PC-3 (cell line): ENCODE data around the gene HECTD1. TPM values are rescaled to one million over a fixed set of nuclear protein-coding genes. Genes with fewer than 3 reads are reported as not detected.
"Not testable (repeated sequence)": the region's sequence is repeated elsewhere in the genome, so short reads cannot be mapped to it uniquely, and the experiment has no call there.

Experiments used
- ATAC-seq: fragments of 200-7000 bp; cut with Tn5 transposase; 2 replicates; pipeline ENCODE4 v1.9.1; 2020; ENCODE audit warnings: mild to moderate bottlenecking, moderate library complexity
- BruUV-seq: library from RNA; stranded (reverse); fragments of 400-500 nt; replicated peaks from 2 replicates; lab custom pipeline; 2021; lab: Mats Ljungman, UMichigan
- CTCF ChIA-PET: fragments of 300-600 bp; sonication (Branson Sonifier 250); formaldehyde crosslinking; loops from one replicate; lab custom pipeline; 2022; ENCODE audit warnings: antibody characterized with exemption; lab: Charles Lee
- POLR2A ChIA-PET: fragments of 300-600 bp; sonication (Branson Sonifier 250); formaldehyde crosslinking; loops from one replicate; lab custom pipeline; 2022; ENCODE audit warnings: antibody characterized with exemption; ENCODE audit not compliant: unreplicated experiment; lab: Charles Lee
- DNase-seq: peaks from one replicate; pipeline ENCODE4 v3.0.0-alpha.2; 2015
- H2AFZ ChIP-seq: fragments of 300-600 bp; sonication (generic); 2 replicates; pipeline ENCODE4 v1.6.0; 2016; ENCODE audit warnings: antibody characterized with exemption, low read length
- H3F3A ChIP-seq: fragments of 300-600 bp; sonication (generic); one replicate; pipeline ENCODE4 v1.6.0; 2017; ENCODE audit warnings: antibody characterized with exemption, low read length, control low read depth, mild to moderate bottlenecking; ENCODE audit not compliant: unreplicated experiment
- H3K27ac ChIP-seq: fragments of 300-600 bp; sonication (generic); 2 replicates; pipeline ENCODE4 v1.5.1; 2016; ENCODE audit warnings: mild to moderate bottlenecking, low read length
- H3K27me3 ChIP-seq: fragments of 300-600 bp; sonication (generic); 2 replicates; pipeline ENCODE4 v1.6.1; 2016; ENCODE audit warnings: low read length, mixed read lengths
- H3K36me3 ChIP-seq: fragments of 300-600 bp; sonication (generic); 2 replicates; pipeline ENCODE4 v1.6.1; 2016; ENCODE audit warnings: low read depth, mixed run types, low read length, mixed read lengths
- H3K4me1 ChIP-seq: fragments of 300-600 bp; sonication (generic); 2 replicates; pipeline ENCODE4 v1.5.1; 2016; ENCODE audit warnings: low read length; ENCODE audit not compliant: insufficient read depth
- H3K4me2 ChIP-seq: fragments of 300-600 bp; sonication (generic); 2 replicates; pipeline ENCODE4 v1.6.0; 2016; ENCODE audit warnings: low read length
- H3K4me3 ChIP-seq: fragments of 300-600 bp; sonication (generic); 2 replicates; pipeline ENCODE4 v1.5.1; 2016; ENCODE audit warnings: mild to moderate bottlenecking, low read length, mixed read lengths
- H3K79me2 ChIP-seq: fragments of 300-600 bp; sonication (generic); 2 replicates; pipeline ENCODE4 v1.6.1; 2017; ENCODE audit warnings: low read length, mixed read lengths
- H3K9ac ChIP-seq: fragments of 300-600 bp; sonication (generic); 2 replicates; pipeline ENCODE4 v1.6.0; 2016; ENCODE audit warnings: mild to moderate bottlenecking, low read length
- H3K9me2 ChIP-seq: fragments of 300-600 bp; sonication (generic); replicated peaks from 2 replicates; pipeline ENCODE4 v1.6.1; 2016; ENCODE audit warnings: mixed run types, low read length, mixed read lengths
- H3K9me3 ChIP-seq: fragments of 300-600 bp; sonication (generic); 2 replicates; pipeline ENCODE4 v1.6.1; 2016; ENCODE audit warnings: low read length, mixed read lengths
- H4K20me1 ChIP-seq: fragments of 300-600 bp; sonication (generic); 2 replicates; pipeline ENCODE4 v1.6.1; 2016; ENCODE audit warnings: low read length, mixed read lengths
- EZH2 ChIP-seq: fragments of 300-600 bp; sonication (generic); IDR thresholded peaks from one replicate; pipeline ENCODE4 v1.6.1; 2017; ENCODE audit warnings: antibody characterized with exemption, mild to moderate bottlenecking, low read length; ENCODE audit not compliant: unreplicated experiment
- EZH2phosphoT487 ChIP-seq: fragments of 300-600 bp; sonication (generic); IDR thresholded peaks from 2 replicates; pipeline ENCODE4 v1.6.1; 2018; ENCODE audit warnings: mild to moderate bottlenecking, antibody characterized with exemption, low read length, borderline replicate concordance
- intact Hi-C: fragments of 100-400 bp; cut with micrococcal nuclease; formaldehyde crosslinking; loops from 2 replicates; pipeline ENCODE4 v1.9.0; 2023
- total RNA-seq: library from RNA; depleted of rRNA; stranded (reverse); fragments of >200 nt; gene quantifications from 2 replicates; pipeline ENCODE4 v1.2.3, GENCODE V29; 2014
- TF ChIP-seq, protein P1 (sequence below): fragments of 300-600 bp; sonication (generic); conservative IDR thresholded peaks from 2 replicates; pipeline ENCODE4 v1.5.1; 2017; ENCODE audit warnings: antibody characterized with exemption, low read depth, mild to moderate bottlenecking, low read length

Gene HECTD1
- total RNA-seq, 1 experiment from 2014 or later = 152 TPM

DNA sequence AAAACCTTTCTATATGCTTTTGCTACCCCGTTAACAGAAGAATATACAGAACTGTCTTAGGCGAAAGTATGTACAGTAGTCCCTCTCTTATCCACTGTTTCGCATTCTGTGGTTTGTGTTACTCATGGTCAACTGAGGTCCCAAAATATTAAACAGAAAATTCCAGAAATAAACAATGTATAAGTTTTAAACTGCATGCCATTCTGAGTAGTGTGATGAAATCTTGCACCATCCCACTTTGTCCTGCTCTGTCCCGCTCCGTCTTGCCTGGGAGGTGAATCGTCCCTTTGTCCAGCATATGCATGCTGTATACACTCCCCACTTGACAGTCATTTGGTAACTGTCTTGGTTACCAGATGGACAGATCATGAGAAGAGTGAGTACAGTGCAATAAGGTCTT, 111.3 kb downstream of the HECTD1 start:
- Histone ChIP-seq H3K9ac (no peak overlapping the region), H3K4me1 (peaks cover 7% of the 10 kb centered on the region), H3K27me3 (no peaks in the 10 kb centered on the region), H3F3A (no peaks in the 10 kb centered on the region), H3K27ac (no peak overlapping the region), H3K36me3 (peaks cover 30% of the 10 kb centered on the region), H3K9me3 (no peaks in the 10 kb centered on the region), H3K79me2 (no peaks in the 10 kb centered on the region), H3K4me2 (no peak overlapping the region), H3K4me3 (no peak overlapping the region), H3K9me2 (no peaks in the 10 kb centered on the region), H4K20me1 (no peaks in the 10 kb centered on the region), H2AFZ (no peak overlapping the region)
- ChIA-PET CTCF (no interaction called here), POLR2A (no interaction called here)
- TF ChIP-seq EZH2phosphoT487 = no peak
- TF ChIP-seq EZH2 = no peak
- TF ChIP-seq, protein P1, sequence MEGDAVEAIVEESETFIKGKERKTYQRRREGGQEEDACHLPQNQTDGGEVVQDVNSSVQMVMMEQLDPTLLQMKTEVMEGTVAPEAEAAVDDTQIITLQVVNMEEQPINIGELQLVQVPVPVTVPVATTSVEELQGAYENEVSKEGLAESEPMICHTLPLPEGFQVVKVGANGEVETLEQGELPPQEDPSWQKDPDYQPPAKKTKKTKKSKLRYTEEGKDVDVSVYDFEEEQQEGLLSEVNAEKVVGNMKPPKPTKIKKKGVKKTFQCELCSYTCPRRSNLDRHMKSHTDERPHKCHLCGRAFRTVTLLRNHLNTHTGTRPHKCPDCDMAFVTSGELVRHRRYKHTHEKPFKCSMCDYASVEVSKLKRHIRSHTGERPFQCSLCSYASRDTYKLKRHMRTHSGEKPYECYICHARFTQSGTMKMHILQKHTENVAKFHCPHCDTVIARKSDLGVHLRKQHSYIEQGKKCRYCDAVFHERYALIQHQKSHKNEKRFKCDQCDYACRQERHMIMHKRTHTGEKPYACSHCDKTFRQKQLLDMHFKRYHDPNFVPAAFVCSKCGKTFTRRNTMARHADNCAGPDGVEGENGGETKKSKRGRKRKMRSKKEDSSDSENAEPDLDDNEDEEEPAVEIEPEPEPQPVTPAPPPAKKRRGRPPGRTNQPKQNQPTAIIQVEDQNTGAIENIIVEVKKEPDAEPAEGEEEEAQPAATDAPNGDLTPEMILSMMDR = no peak
- intact Hi-C loops = no loop called here
- ATAC-seq = 0 out of 2 replicates have a peak, but pooled peaks have one; percentile 6
- BruUV-seq = no TSS peak
- no peak for DNase-seq

DNA sequence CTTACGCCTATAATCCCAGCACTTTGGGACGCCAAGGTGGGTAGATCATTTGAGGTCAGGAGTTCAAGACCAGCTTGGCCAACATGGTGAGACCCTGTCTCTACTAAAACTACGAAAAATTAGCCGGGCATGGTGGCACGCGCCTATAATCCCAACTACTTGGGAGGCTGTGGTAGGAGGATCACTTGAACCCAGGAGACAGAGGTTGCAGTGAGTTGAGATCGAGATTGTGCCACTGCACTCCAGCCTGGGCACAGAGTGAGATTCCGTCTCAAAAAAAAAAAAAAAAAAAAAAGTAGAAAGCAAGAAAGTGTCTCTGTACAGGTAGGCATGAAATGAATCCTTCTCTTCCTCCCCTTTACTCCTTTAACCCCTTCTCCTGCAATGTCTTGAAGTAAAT, 111.8 kb downstream of the HECTD1 start:
- CTCF ChIA-PET, ATAC-seq, BruUV-seq, H3K79me2 ChIP-seq, H3F3A ChIP-seq, intact Hi-C loops, H3K4me2 ChIP-seq, H3K27me3 ChIP-seq, H4K20me1 ChIP-seq, H3K9me3 ChIP-seq, H2AFZ ChIP-seq, POLR2A ChIA-PET, H3K9me2 ChIP-seq, H3K9ac ChIP-seq, H3K27ac ChIP-seq, DNase-seq, H3K4me3 ChIP-seq: not testable (repeated sequence)
- peaks cover 26% of the 10 kb centered on the region for H3K36me3 ChIP-seq
- H3K4me1 ChIP-seq = peaks cover 11% of the 10 kb centered on the region

DNA sequence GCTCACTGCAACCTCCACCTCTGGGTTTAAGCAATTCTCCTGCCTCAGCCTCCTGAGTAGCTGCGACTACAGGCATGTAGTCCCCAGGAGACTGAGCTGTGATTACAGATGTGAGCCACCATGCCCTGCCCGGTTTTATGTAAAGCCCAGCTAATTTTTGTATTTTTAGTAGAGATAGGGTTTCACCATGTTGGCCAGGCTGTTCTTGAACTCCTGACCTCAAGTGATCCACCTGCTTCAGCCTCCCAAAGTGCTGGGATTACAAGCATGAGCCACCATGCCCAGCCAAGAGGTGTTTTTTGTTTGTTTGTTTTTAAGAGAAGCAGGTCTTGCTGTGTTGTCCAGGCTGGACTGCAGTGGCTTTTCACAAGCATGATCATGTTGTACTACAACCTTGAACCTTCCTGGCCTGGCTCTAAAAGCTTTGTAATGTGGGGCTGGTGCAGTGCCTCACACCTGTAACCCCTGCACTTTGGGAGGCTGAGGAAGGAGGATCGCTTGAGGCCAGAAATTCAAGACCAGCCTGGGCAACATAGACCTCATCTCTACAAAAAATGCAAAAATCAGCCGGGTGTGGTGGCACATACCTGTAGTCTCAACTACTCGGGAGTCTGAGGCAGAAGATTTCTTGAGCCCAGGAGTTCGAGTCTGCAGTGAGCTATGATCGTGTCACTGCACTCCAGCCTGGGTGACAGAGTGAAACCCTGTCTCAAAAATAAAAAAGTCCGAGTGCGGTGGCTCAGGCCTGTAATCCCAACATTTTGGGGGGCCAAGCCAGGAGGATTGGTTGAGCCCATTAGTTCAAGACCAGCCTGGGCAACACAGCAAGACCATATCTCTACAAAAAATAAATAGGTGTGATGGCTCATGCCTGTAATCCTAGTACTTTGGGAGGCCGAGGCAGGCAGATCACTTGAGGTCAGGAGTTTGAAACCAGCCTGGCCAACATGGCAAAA, 113.4 kb downstream of the HECTD1 start:
- H2AFZ ChIP-seq, DNase-seq, H3K27me3 ChIP-seq, H3F3A ChIP-seq, ATAC-seq, CTCF ChIA-PET, H3K4me3 ChIP-seq, intact Hi-C loops, H4K20me1 ChIP-seq, POLR2A ChIA-PET, H3K9me2 ChIP-seq, H3K9ac ChIP-seq, H3K4me2 ChIP-seq, BruUV-seq, H3K9me3 ChIP-seq, H3K79me2 ChIP-seq, H3K27ac ChIP-seq: not testable (repeated sequence)
- peaks cover 11% of the 10 kb centered on the region for H3K36me3 ChIP-seq
- peaks cover 18% of the 10 kb centered on the region for H3K4me1 ChIP-seq
